Activated CD8-positive, alpha-beta memory T cell treated with anti-CD3 and anti-CD28 coated beads, Interleukin-2, amount 50 U/mL, for 4 hours (primary cell): ENCODE results near the gene VMO1.

ENCODE experiments used
- DNase-seq: peaks from one replicate; pipeline ENCODE4 v3.0.0-alpha.2; 2020

The VMO1 gene

DNA sequence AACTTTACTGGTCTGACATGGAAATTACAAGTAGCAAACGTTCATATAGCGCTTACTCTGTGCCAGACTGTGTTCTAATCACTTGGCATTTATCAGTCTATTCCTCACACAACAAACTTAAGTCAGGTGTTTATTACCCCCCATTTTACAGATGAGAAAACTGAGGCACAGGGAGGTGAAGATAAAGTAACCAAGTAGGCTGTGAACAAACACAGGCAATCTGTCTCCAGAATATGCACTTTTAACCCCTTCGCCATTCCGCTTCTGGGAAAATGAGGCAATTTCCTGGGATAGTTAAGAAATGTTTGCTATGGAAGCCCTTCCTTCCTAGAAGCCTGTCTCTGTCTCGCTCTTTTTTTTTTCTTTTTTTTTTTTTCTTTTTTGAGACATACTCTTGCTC, 34.2 kb downstream of the VMO1 start:
- no peak for DNase-seq

DNA sequence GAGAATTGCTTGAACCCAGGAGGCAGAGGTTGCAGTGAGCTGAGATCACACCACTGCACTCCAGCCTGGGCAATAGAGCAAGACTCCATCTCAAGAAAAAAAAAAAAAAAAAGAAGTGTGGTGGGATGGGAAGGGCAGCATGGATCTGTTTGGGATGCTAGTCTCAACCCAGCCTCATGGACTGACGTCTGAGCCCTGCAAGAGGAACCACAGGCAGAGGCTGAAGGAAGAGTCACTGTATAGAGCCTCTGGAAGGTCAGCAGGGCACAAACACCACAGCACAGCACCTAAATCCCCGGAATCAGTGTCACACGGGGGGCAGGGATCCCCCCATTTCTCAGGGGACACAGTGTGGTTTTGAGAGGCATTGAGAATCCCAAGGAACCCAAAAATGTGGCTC, 35.6 kb downstream of the VMO1 start:
- no peak for DNase-seq

DNA sequence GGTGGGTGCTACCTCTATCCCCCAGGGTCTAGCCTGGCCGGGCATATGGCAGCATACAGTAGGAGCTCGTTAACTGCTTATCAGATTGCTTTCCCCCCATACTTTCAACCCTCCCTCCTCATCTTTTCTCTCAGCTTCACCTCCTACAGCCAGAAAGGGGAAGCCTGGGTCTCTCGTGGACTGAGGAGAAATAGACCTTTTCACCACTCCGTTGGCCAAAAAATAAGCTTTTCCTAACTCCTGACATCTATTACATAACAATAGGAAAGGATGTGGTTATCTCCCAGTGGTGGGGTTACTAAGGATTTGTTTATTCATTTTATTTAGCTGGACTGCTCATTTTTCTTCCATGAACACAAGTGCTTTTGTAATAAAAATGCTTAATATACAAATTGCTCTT, 37.5 kb downstream of the VMO1 start:
- DNase-seq: no peak

DNA sequence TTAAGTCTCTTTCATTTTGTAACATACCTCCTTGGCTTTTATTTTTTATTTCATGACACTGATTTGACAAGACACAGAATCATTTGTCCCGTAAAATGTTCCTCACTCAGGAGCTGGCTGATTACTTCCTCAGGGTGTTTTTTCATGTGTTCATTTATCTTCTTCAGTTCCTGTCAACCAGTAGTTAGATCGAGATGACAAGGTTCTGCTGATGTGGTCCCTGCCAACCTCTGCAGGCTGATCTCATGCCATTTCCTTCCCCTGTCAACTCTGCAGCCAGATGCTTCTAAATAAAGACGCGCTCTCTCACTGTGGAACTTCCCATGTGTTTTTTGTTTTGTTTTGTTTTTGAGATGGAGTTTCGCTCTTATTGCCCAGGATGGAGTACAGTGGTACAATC, 38.3 kb downstream of the VMO1 start:
- no peak for DNase-seq

DNA sequence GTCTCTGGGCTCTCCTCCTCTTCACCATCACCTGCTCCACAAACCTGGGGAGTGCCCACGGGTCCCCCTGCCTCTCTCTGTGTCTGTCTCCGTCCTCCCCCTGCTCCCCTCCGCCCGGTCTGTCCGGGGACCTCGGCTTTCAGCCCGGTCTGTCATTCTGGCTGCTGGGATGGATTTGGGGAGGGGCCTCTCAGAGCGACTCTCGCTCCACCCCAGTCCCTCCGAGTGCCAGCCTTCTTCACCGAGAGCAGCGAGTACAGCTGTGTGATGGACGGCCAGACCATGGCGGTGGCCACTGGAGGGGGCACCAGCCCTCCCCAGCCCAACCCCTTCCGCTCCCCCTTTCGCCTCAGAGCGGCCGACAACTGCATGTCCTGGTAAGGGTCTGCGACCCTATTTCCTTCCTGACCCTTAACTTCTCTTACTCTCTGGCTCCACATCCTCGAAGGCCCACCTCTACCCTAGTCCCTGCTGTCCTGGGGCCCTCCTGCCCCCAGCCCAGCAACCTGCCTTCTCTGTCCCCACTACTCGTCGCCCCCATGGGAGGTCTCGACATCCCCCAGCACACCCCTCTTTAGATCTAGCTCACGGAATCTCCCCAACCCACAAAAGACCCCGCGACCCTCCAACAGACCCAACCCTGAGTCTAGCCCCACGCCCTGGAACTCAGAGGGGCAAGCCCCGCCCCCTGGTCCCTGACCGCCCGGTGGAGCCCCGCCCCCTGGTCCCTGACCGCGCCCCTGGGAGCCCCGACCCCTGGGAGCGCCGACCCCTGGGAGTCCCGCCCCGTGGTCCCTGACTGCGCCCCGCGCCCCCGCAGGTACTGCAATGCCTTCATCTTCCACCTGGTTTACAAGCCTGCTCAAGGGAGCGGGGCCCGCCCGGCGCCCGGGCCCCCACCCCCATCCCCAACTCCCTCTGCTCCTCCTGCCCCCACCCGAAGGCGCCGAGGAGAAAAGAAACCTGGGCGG, 40.9 kb downstream of the VMO1 start:
- no peak for DNase-seq

DNA sequence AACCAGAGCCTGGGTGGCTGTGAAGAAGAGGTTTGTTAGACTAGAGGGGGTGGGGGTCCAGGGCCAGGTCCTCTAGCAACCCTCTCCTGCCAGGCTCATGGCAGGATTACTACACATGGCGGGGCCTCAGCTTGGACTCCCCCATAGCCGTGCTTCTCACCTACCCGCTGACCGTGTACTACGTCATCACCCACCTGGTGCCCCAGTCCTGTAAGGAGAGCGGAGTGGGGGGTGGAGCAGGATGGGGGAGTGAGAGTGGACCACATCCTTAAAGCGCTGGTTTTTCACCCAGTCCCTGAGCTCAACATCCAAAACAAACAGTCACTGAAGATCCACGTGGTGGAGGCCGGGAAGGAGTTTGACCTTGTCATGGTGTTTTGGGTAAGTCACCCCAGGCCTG, 42.3 kb downstream of the VMO1 start:
- no peak for DNase-seq

DNA sequence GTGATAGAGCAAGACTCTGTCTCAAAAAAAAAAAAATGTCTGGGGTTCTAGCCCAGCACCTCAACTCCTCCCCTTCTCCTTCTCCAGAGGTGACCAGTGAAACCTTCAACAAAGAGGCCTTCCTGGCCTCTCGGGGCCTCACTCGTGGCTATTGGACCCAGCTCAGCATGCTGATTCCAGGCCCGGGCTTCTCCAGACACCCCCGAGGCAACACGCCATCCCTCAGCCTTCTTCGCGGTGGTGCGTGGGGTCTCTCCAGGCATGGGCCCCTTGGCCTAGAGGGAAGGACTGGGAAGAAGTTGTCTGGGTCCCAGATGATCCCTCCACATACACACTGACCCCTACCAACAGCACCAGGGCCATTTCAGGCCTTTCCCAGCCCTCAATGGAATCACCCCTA, 42.9 kb downstream of the VMO1 start:
- DNase-seq: no peak

DNA sequence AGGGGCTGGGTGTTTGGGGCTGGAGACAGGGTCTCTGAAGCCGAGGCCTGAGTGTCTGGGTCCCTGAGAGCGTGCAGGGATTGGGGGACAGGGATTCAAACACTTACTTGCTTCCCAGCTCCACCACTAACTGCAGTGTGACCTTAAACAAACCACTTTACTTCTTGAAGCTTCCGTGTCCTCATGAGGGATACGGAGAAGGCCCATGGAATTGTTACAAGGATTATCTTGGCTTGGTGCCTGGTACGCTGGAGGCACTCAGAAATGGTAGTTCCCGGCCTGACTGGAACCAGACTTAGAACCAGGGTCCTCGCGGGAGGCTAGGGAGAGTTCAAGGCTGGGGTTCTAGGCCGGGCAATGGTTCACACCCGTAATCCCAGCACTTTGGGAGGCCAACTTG, 43.5 kb downstream of the VMO1 start:
- no peak for DNase-seq

DNA sequence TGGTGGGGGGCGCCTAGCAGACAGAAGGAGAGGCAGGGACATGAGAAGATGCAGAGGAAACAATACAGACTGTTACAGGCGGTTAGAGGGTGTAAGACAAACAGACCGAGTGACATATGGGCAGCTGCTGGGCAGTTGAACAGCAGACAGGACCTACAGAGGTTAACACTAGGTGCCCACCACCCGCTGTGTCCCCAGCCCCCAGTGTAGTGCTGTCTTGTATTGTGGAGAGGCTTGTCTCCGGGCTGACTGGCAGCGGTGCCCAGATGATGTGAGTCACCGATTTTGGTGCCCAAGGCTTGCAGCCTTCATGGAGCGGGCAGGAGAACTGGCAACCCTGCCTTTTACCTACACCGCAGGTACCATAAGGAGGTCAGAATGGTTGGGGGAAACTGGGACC, 44.0 kb downstream of the VMO1 start:
- DNase-seq: no peak

DNA sequence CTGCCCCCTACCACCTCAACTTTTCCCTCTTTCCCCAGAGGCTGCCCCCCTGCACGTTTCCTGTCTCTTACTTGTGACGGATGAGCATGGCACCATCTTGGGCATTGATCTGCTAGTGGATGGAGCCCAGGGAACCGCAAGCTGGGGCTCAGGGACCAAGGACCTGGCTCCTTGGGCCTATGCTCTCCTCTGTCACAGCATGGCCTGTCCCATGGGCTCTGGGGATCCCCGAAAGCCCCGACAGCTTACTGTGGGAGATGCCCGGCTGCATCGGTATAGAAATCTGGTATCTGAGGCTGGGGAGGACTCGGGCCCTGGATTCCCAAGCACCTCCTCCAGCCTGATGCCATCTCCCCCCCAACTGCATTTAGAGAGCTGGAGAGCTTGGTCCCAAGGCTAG, 44.6 kb downstream of the VMO1 start:
- no peak for DNase-seq

DNA sequence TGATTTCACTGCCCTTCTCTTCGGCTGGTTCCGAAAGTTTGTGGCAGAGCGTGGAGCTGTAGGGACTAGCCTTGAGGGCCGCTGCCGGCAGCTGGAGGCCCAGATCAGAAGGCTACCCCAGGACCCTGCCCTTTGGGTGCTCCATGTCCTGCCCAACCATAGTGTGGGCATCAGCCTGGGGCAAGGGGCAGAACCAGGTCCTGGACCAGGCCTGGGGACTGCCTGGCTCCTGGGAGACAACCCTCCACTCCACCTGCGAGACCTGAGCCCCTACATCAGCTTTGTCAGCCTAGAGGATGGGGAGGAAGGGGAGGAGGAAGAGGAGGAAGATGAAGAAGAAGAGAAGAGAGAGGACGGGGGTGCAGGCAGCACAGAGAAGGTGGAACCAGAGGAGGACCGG, 45.6 kb downstream of the VMO1 start:
- DNase-seq: no peak

DNA sequence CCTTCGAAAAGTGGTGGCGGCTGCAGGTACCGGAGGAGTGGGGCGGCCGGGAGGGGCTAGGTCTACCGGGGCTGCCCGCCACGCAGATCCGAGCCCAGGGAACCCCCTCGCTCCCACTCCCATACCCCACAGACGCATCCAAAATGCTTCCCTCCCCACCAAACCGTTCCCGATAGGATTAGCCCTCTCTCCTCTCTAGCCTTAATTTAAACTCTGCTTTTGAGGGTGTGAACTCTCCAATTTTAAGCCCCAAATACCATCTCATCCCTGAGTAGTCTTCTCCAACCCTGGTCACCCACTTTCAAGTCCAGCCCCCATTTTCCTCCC, 46.2 kb downstream of the VMO1 start:
- no peak for DNase-seq

DNA sequence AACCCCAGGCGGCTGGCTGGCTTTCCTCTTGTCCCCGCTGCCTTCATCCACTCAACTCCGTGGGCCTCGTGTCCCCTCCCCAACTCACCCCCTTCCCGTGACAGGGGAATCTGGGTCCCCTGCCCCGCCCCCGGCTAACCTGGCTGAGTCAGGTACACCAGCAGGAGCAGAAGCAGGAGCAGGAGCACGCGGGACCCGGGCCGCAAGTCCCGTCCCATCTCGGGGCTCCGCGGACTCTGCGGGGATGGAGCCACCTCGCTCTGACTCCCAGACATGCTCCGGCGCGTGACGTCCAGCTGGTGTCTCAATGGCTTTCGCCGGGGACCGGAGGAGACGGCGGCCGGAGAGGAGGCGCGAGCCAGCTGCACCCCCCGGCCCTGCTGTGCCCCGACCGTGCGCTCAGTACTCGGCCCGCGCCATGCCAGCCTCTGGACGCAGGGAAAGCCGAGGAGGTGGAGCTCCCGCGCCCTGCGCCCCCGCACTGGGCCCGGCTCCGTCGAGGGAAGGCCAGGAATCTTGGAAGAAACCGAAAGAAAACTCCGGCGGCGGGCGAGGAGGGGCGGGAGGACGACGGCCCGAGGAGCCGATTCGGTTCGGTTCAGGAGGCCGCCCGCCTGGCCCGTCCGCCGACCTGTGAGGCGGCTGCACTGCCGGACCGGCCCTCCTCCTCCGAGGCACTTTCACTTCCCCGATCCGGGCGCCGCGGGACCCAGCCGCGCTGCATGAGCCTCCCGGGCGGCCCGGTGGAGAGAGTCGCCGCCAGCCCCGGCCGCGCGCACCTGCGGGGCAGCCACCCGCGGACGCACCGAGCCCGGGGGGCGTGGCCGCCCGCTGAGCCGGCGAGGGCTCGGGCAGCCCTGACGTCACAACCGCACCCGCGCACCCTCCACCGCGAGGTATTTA, 46.8 kb downstream of the VMO1 start, which contains the start of the genes CXCL16 and ZMYND15:
CXCL16 (minus strand) TSS at position 807 of the 903 bp plus-strand sequence; CDS start at position 218, 589 bp downstream.
ZMYND15 (plus strand) TSS at position 712 of the 903 bp plus-strand sequence. CDS start 716 bp downstream, outside the sequence.
- DNase-seq: peak; percentile 67

DNA sequence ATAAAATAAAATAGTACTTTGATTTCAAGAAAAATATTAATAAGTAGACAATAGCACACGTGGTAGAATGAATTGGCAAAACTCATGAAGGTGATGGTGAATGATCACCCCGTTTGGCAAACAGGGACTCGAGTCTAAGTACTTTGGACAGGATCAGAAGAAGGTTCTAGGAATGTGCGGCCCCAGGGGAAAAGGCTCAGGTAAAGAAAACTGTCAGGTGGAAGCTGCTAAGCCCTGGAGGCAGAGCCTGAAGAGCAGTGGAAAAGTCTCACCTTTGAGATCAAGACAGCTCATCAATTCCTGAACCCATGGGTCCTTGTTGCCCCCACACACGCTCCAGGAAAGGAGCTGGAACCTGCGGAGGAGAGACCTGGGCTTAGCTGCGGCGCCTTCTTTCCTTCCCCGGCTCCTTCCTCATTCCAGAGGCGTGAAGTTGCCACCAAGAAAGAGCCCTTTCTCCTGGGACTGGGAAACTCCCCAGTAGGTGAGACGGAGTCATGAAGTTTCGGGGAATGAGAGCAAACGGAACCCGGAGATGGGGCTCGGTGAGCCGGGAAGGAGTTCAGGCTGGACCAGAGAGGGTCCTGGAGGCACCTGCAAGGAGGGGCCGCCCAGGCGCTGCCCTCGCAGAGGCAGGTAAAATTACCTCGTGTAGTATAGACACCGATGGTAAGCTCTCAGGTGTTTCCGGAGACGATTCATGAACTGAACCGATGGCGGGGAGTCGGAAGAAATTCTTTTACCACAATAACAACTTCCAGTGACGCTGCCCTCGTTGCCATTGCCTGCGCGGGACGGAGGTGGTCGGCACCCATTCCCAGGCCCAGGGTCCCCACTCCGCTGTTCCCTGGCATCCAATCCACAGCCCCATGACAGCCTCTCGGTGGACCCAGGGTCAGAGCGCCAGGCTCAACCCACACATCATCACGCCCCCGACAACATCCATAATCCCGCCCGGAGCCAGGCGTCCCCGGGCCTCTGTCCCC, 47.7 kb downstream of the VMO1 start:
- no peak for DNase-seq

DNA sequence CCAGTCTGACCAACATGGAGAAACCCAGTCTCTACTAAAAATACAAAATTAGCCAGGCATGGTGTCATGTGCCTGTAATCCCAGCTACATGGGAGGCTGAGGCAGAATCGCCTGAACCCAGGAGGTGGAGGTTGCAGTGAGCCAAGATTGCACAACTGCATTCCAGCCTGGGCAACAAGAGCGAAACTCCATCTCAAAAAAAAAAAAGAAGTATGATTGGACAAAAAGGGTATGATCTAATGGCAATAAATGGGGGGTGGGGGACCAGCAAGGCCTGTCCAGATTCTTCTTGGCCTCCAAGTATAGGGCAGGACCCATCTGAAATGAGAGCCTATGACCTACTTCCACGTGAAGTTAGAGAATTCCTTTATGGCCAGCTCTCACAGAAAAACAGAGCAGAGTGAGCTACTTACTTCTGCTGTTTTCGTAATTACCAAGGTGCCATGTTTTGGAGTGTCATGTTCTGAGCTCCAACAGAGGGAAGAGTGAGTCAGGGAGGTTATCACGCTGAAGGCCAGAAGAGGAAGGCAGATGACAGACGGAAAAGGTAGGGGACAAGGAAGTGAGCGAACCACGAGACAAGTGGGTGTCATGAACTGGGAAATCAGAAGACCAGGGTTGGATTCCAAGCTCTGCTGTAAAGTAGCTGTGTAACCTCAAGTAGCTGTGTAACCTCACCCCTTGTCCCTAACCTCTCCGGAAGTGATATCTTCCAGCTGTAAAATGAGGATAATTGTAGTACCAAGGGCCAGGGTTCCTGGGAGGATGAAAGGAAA, 50.1 kb downstream of the VMO1 start:
- no peak for DNase-seq
